ENCODE results near the gene TEAD3.

Gene TEAD3

DNA sequence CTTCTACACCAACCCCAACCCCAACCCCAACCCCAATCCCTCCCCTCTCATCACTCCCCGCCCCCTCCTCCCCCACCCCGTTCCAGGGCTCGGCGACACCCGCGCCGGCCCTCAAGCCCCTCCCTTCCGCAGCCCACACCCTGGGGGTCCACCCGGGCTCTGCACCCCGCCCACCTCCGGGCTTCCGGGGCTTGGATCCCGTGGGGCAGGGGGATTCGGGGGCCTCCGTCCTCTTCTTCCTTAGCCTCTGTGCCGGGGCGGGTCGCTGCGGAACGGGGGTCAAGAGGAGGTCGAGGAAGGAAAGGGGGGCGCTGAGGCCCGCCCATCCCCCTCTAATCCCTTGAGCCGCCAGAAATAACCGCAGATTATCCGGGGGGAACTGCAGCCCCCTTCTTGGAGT lies 15.1 kb upstream of the TEAD3 start:
- DNase-seq: no peak

DNA sequence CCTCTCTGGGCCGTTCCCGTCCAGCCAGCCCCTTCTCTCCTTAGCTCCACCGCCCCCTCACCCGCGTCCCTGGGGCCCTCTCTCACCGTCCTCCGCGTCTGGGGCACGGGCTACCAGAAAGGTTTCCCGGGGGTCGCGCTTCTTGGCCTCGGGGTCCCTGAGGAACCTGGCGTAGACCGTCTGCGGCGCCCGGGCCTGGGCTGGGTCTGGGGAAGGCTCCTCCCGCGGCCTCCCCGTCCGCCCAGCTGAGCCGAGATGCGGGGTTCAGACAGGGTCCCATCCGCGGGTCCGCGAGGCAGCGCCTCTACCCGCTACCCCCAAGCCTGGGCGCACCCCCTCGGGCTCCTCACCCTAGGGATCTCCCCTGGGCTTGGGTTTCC lies 14.7 kb upstream of the TEAD3 start:
- no peak for DNase-seq

- DNase-seq: no peak
Measured at GRCh38 chr6:35510916-35511561, 14.2 kb upstream of the TEAD3 start.

- no peak for DNase-seq
Measured at GRCh38 chr6:35508542-35508941, 11.7 kb upstream of the TEAD3 start.

DNA sequence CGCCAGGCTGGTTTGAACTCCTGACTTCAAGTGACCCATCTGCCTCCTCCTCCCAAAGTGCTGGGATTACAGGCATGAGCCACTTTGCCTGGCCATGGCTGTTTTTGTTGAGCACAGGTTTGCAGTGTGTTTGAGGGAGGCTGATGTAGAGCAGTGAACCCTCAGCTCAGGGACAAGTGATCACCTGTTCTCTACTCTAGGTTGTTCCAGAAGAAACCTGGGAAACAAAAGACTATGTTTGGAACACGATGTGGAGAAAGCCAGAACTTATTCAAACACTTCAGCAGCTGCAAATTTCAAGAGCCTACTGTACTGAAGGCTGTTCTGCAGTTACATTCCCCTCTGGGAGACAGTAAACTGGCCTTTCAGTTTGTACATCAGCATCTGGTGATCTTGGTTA lies 11.1 kb upstream of the TEAD3 start:
- DNase-seq: no peak

DNA sequence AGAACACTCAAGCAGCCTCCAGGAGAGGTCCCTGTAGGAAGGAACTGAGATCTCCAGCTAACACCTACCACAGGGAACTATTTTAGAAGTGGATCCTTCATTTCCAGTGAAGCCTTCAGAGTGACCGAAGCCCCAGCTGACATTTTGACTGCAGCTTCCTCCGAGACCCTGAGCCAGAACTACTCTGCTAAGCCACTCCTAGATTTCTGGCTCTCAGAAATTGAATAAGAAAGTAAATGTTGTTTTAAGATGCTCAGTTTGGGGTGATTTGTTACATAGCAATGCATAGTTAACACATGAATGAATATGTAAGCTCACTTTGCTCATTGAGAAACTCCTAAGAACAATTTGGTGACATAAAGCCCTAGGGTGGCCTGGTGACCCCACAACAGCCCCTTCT lies 10.3 kb upstream of the TEAD3 start:
- no peak for DNase-seq

DNA sequence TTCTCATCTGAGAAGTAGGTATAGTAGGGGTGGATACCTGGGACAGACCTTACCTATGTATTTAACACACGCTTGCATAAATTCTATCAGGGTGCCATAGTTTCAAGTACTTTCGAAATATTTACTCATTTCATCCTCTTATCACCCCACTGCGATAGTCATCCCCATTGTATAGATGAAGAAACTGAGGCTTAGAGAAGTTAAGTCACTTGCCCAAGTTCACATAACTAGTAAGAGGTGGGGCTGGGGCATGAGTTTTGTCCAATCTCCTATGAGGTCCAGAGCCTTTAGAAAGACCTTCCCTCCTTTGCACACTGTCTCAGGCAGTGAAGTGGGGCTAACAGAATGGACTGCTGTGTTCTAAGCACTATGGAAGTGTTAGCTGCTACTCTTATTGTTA lies 9.7 kb upstream of the TEAD3 start:
- no peak for DNase-seq

DNA sequence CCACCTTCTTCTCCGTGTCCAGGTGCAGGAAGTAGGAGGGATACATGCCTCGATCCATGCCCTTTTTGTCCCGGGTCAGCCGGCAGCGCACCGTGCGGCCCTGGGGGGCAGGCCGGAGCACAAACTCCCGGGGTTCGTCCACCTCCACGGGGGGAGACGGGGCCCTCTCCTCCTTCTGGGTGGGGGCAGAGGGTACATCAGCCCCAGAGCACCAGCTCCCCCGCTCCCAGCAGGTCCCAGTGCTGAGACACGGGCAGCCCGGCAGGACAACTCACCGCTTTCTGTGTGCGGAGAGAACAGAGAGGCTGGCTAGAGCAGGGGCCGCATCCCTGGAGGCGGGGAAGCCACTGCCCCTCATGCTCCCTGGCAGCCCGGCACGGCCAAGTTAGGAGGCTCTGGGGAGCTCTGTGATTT lies 9.1 kb upstream of the TEAD3 start:
- DNase-seq: no peak

DNA sequence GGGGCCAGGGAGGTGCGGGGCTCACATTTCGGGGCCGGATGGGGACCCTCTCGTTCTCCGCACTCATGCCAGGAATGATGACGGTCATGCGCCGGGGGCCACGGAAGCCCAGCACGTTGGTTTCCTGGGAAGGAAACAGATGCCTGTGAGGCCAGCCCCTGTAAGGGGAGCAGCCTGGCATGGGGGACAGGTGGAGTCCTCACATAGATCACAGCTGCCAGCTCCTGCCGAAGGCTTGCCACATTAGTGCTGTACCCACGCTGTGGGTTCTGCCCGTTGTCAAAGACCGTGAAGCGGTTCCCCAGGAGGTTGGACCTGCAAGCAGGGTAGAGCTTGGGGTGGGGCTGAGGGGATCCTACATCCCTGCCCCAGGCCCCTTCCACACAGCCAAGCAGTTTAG lies 6.7 kb upstream of the TEAD3 start:
- peak; percentile 37 for DNase-seq

DNA sequence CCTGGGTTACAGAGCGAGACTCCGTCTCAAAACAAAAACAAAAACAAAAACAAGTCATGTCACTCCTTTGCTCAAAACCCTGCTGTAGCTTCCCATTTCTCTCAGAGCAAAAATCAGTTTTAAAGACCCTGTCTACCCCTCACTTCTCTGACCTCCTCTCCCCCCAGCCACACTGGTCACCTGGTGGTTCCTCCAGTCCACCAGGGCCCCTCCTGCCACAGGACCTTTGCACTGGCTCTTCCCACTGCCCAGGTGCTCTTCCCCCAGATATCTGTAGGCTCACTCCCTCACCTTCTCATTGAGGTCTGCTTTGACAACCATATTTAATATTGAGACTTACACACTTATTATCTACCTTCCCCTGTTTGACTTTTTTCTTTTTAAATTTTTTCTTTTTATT lies 4.9 kb upstream of the TEAD3 start:
- DNase-seq: no peak

- DNase-seq: no peak
Measured at GRCh38 chr6:35500782-35501181, 3.9 kb upstream of the TEAD3 start.

- no peak for DNase-seq
Measured at GRCh38 chr6:35499372-35499771, 2.5 kb upstream of the TEAD3 start.

GRCh38 chr6:35498422-35499067 lies 1.7 kb upstream of the TEAD3 start:
- DNase-seq: no peak

- no peak for DNase-seq
Measured at GRCh38 chr6:35497571-35498421, 917 bp upstream of the TEAD3 start.

DNA sequence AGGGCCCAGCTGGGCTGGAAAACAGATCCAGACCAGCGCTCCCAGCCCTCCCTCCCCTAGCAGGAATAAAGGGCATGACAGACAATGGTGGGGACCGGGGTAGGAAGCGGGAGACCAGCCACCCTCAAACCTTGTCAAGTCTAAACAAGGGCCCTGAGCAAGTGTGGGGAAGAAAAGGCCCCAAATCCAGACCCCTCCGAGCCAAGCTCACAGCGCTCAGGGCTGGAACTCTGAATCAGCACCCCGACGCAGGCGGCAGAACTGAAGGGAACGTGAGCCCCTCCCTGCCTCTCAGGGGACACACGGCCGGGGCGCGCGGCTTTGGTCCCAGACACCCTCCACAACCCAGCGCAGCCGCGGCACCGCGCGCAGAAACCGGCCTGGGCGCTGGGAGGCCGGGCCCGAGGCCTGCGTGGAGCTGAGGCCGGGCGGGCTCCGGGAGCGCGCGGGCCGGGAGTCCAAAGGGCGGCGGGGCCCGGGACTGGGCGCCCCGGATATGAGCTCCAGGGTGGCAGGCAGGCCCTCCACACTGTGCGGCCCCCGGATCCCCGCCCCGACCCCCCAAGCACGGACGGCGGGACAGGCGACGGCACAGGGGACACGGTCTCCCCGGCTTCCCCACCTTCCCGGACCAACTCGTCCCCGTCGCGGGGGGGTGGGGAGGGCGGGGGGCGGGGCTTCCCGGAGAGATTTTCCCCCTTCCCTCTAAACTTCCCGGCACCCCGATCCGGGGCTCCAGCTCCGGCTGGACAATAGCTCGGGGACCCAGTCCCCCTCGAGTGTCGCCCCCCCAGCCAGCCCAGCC lies 641 bp downstream of the TEAD3 start:
- no peak for DNase-seq

GRCh38 chr6:35495258-35496035 lies 1.4 kb downstream of the TEAD3 start:
- no peak for DNase-seq

DNA sequence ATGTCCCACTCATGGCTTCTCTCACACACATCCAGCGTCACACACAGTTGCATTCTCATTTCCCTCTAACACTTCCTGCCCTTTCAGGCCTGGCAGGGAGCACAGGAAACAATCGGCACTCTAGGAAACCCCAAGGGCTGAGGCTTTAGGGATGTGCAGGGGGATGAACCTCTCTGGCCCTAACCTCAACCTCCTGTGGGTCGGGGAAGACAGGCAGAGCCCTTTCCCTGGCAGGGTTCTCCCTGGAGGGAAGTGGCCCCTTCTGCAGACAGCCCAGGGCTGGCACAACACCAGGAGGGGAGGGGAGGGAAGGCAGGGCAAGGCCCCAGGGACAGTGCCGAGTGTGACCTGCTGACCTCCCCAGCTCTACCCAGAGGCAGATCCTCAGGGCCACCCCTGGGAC lies 2.7 kb downstream of the TEAD3 start:
- no peak for DNase-seq

DNA sequence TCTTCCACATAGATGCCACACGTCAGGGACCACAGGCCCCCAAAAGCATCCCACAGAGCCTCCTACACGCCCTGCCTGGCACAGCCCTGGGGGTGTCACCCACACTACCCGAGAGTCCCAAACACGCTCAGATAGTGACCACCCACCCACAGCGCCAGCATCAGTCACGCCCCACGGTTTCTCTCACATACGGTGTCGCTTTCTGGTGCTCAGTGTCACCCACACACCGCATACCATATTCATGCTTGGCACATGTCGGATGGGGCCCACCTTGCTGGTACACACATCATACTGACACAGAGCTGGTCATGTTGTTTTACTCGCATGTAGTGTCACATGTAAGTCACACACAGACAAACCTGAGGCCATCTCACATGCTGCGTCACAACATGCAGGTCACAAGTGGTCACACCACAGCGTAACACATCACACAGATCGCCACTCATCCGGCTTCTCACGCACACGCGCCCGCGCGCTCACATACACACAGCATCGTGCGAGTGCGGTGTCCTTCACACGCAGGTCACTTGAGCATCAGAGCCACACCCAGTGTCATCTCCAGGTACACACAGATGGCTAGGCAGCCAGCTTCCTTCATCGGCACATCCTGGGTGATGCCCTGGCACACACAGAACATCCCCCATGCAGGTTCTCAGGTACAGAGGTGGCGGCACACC lies 3.4 kb downstream of the TEAD3 start:
- DNase-seq: no peak

DNA sequence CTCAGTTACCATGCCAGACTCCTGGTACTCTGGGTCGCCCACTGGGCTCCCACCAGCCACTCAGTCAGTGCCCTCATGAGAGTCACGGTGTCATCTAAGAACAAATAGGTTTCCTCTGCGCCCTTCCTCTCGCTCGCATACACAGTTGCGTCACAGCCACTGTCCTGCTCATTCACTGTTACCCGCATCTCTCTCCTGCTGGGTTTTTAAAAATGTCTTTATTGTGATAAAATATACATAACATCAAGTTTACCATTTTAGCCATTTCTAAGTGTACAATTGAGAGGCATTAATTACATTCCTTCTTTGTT lies 4.0 kb downstream of the TEAD3 start:
- DNase-seq: no peak

DNA sequence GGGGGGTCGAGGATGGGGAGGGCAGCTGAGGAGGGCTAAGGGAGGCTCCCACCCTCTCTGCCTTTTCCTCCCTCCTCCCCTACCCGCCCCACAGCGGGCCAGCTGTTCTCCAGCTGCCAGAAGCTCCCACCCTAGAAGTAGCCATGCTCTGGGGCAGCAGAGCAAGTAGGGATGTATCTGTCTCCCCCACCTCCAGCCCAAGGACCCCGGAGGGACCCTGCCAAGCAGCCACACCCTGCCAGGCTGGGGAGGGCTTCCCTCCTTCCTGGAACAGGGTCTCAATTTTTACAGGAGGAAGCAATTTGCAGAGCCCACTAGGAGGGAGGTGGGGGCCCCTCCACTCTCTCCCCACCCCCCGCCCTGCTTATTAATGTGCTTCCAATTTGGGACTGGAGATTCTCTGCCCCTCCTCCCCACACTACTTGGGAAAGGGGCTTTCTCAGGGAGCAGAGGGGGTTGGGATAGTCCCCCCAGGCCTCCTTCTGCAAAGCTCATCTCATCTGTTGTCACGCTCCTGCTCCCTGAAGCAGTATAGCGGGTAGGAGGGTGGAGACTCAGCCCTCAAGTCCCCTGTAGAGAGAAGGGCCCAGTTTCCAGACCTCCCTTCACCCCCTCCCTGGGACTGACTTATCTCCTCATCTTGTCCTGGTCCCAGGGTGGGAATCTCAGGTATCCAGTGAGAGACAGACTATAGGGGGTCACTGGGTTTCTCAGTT lies 4.5 kb downstream of the TEAD3 start:
- DNase-seq: no peak

DNA sequence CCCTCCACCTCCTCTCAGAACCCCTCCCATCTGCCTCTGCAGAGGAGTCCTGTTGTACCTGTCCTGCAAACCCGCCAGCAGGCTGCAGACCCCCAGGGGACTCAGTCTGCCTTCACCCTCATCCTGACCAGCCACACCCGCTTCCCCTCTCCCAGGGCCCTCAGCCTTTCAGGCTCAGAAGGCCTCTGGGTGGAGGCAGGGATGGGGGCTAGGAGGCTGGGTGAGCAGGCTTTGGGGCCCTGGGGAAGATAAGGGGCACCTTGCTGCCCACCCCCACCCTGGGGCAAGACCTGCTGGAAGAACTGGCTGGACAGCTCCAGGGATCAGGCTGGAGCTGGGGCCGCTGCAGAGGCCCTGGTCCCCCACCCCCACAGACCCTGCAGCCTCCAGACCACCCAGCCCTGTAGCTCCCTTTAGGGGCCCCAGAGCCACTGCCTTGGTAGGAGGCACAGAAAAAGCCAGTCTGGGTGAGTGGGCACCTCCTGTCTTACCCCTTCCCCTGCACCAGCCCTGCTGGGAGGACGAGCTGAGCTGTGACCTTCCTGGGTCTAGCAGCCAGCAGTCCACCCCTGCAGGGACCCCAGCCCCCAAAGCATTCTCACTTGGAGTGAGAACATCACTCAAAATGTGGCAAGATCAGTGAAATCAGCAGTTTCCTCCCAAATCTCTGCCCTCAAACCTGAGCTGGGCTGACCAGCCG lies 5.2 kb downstream of the TEAD3 start:
- no peak for DNase-seq

Data from NCI-H2171 (cell line).